Thyroid gland (tissue), 4 donors: ENCODE measurements around the gene SRP54. TPM values are rescaled to one million over a fixed set of nuclear protein-coding genes. Genes with fewer than 3 reads are reported as not detected.
A peak's percentile ranks its signal among the peaks of the same experiment; 100 is the strongest.

ENCODE experiments used
- DNase-seq, 2 donors: peaks; one replicate each; pipeline ENCODE4 v3.0.0-alpha.2; 2019
- H3K27ac ChIP-seq, 3 donors: fragments of 200-600 bp; sonication (generic); 1 replicate in 2 of 3; 2 replicates in 1 of 3; pipeline ENCODE4 v1.5.1; 2016 to 2019; ENCODE audit warnings: mild to moderate bottlenecking in 1 of 3, moderate library complexity in 1 of 3
- H3K27me3 ChIP-seq: fragments of 200-600 bp; sonication (generic); one replicate; pipeline ENCODE4 v1.5.1; 2019
- H3K36me3 ChIP-seq, 2 donors: fragments of 200-600 bp; sonication (generic); one replicate each; pipeline ENCODE4 v1.5.1; 2016 to 2019
- H3K4me1 ChIP-seq, 2 donors: fragments of 200-600 bp; sonication (generic); one replicate each; pipeline ENCODE4 v1.5.1; 2017 to 2019
- H3K4me3 ChIP-seq, 3 donors: fragments of 200-600 bp; sonication (generic); replicated peaks in 1 of 3; 1 replicate in 2 of 3; 2 replicates in 1 of 3; pipeline ENCODE4 v1.5.1; 2016; ENCODE audit warnings: mild to moderate bottlenecking in 1 of 3
- H3K9me3 ChIP-seq: fragments of 200-600 bp; sonication (generic); one replicate; pipeline ENCODE4 v1.5.1; 2017
- CTCF ChIP-seq, 6 experiments: fragments of 200-600 bp in 3 of 6; fragments of 450-650 bp in 3 of 6; sonication (generic) in 3 of 6; IDR thresholded peaks; one replicate each; pipeline ENCODE4 v1.5.1; 2016 to 2019; ENCODE audit warnings: antibody characterized with exemption in 6 of 6, mild to moderate bottlenecking in 2 of 6, inconsistent platforms in 1 of 6, moderate library complexity in 1 of 6
- POLR2A ChIP-seq, 2 donors: fragments of 450-650 bp; IDR thresholded peaks; one replicate each; pipeline ENCODE4 v1.6.1; 2017; ENCODE audit warnings: antibody characterized with exemption in 2 of 2, mild to moderate bottlenecking in 2 of 2, moderate library complexity in 1 of 2
- WGBS, 2 donors: methylation state at CpG; one replicate each; pipeline ENCODE4 v1.1.5; 2017; 5-methylcytosine and 5-hydroxymethylcytosine counted together
- intact Hi-C: fragments of 100-400 bp; cut with DNase I; formaldehyde crosslinking; loops from one replicate; pipeline ENCODE4 v1.15.1; 2023
- total RNA-seq, 4 donors: library from RNA; depleted of rRNA; stranded (reverse); fragments of >200 nt; gene quantifications; one replicate each; pipeline ENCODE4 v1.2.3, GENCODE V29; 2016

Gene SRP54
- total RNA-seq, 4 donors from 2014 or later: 58.5 to 122 (median 79.7) TPM

GRCh38 chr14:34981743-34982420 lies 910 bp upstream of the SRP54 start:
- intact Hi-C loops: loop anchor here (5.0 kb wide), 1 partner anchor 140 kb away; the partner anchor contains the start of genes PPP2R3C and PRORP

GRCh38 chr14:34983148-34983760 lies 462 bp downstream of the SRP54 start:
- Histone ChIP-seq H3K36me3 (no peaks in the 10 kb centered on the region), H3K4me3 (peak overlapping the region; percentile 68 to 81 (median 78)), H3K9me3 (no peaks in the 10 kb centered on the region), H3K27me3 (no peaks in the 10 kb centered on the region), H3K27ac (peak overlapping the region; percentile 93 to 97 (median 96)), H3K4me1 (peaks cover 24 to 25% of the 10 kb centered on the region in 2 donors)
- TF ChIP-seq CTCF (IDR thresholded peaks at IDR 0.05) (no peak), POLR2A (IDR thresholded peaks at IDR 0.05) (no peak)
- DNase-seq: no peak
- intact Hi-C loops: loop anchor here (5.0 kb wide), 1 partner anchor 139 kb away; the partner anchor contains the start of genes PPP2R3C and PRORP
- WGBS, 2 donors: 1% methylated on average over 24 to 28 of the region's 28 CpGs

More at GRCh38 chr14:34981743-34982420, 910 bp upstream of the SRP54 start:
- Histone ChIP-seq H3K27me3 (no peaks in the 10 kb centered on the region), H3K36me3 (no peaks in the 10 kb centered on the region), H3K4me3 (peak overlapping the region in 2 of 3 donors; percentile 7 to 81), H3K4me1 (peaks cover 24 to 25% of the 10 kb centered on the region in 2 donors), H3K27ac (peak overlapping the region; percentile 93 to 97 (median 96)), H3K9me3 (no peaks in the 10 kb centered on the region)
- TF ChIP-seq CTCF (IDR thresholded peaks at IDR 0.05): peak in 1 of 6 experiments; percentile 9
- no peak for TF ChIP-seq POLR2A (IDR thresholded peaks at IDR 0.05)
- 0% methylated on average over 17 of the region's 17 CpGs for WGBS, 2 donors
- DNase-seq: peak; percentile 12 to 23

- Histone ChIP-seq H3K27ac (no peak overlapping the region), H3K4me3 (peak overlapping the region in 2 of 3 donors; percentile 68 to 81), H3K27me3 (no peaks in the 10 kb centered on the region), H3K4me1 (peaks cover 24 to 25% of the 10 kb centered on the region in 2 donors), H3K36me3 (no peaks in the 10 kb centered on the region), H3K9me3 (no peaks in the 10 kb centered on the region)
- no peak for TF ChIP-seq POLR2A (IDR thresholded peaks at IDR 0.05)
- no peak for TF ChIP-seq CTCF (IDR thresholded peaks at IDR 0.05)
- no peak for DNase-seq
- intact Hi-C loops: loop anchor here (5.0 kb wide), 1 partner anchor 139 kb away; the partner anchor contains the start of genes PPP2R3C and PRORP
- WGBS, 2 donors: 44 to 47% methylated on average over 3 of the region's 3 CpGs
Observed at GRCh38 chr14:34983786-34984185, 994 bp downstream of the SRP54 start.

GRCh38 chr14:34985740-34986139 lies 2.9 kb downstream of the SRP54 start:
- no peak overlapping the region for H3K27ac ChIP-seq
- intact Hi-C loops: no loop called here
- H3K36me3 ChIP-seq: no peaks in the 10 kb centered on the region
- peaks cover 23 to 28% of the 10 kb centered on the region in 2 donors for H3K4me1 ChIP-seq
- no peaks in the 10 kb centered on the region for H3K9me3 ChIP-seq
- no peak for DNase-seq
- WGBS, 2 donors: 92 to 94% methylated on average over 3 of the region's 3 CpGs
- TF ChIP-seq POLR2A (IDR thresholded peaks at IDR 0.05): no peak
- no peak for TF ChIP-seq CTCF (IDR thresholded peaks at IDR 0.05)
- H3K27me3 ChIP-seq: no peaks in the 10 kb centered on the region
- no peak overlapping the region for H3K4me3 ChIP-seq

GRCh38 chr14:34987180-34987579 lies 4.4 kb downstream of the SRP54 start:
- no peaks in the 10 kb centered on the region for H3K36me3 ChIP-seq
- intact Hi-C loops: no loop called here
- H3K27ac ChIP-seq: no peak overlapping the region
- TF ChIP-seq POLR2A (IDR thresholded peaks at IDR 0.05) (no peak), CTCF (IDR thresholded peaks at IDR 0.05) (no peak)
- no peaks in the 10 kb centered on the region for H3K27me3 ChIP-seq
- no peaks in the 10 kb centered on the region for H3K9me3 ChIP-seq
- peaks cover 17 to 22% of the 10 kb centered on the region in 2 donors for H3K4me1 ChIP-seq
- no peak overlapping the region for H3K4me3 ChIP-seq
- 94 to 99% methylated on average over 3 of the region's 3 CpGs for WGBS, 2 donors
- DNase-seq: no peak
